BLaER1 treated with 17β-estradiol and CSF1 and Interleukin-3, amounts not matched to agents 10 nM and 100 nM (cell line): ENCODE measurements around the gene KAT7.
A peak's percentile ranks its signal among the peaks of the same experiment; 100 is the strongest.

Experiments
- H3K27ac ChIP-seq, 11 experiments: shearing (Covaris generic); formaldehyde crosslinking; 2 replicates each; pipeline ENCODE4 v1.8.1; 2022
- H3K27me3 ChIP-seq, 11 experiments: shearing (Covaris generic); formaldehyde crosslinking; 2 replicates each; pipeline ENCODE4 v1.8.1; 2022
- H3K36me3 ChIP-seq, 11 experiments: shearing (Covaris generic); formaldehyde crosslinking; 2 replicates each; pipeline ENCODE4 v1.8.1; 2022
- H3K4me1 ChIP-seq, 10 experiments: shearing (Covaris generic); formaldehyde crosslinking; 2 replicates each; pipeline ENCODE4 v1.8.1; 2022
- H3K4me2 ChIP-seq, 11 experiments: shearing (Covaris generic); formaldehyde crosslinking; 2 replicates each; pipeline ENCODE4 v1.8.1; 2022
- H3K4me3 ChIP-seq, 10 experiments: shearing (Covaris generic); formaldehyde crosslinking; 2 replicates each; pipeline ENCODE4 v1.8.1; 2022
- H3K9ac ChIP-seq, 11 experiments: shearing (Covaris generic); formaldehyde crosslinking; 2 replicates each; pipeline ENCODE4 v1.8.1; 2022
- H3K9me3 ChIP-seq, 11 experiments: shearing (Covaris generic); formaldehyde crosslinking; replicated peaks in 1 of 11; 2 replicates each; pipeline ENCODE4 v1.8.1; 2022
- H4K20me1 ChIP-seq, 11 experiments: shearing (Covaris generic); formaldehyde crosslinking; 2 replicates each; pipeline ENCODE4 v1.8.1; 2022
- Cebpa-rat ChIP-seq, 11 experiments: shearing (Covaris generic); IDR thresholded peaks; 2 replicates each; pipeline ENCODE4 v1.8.1; 2022

Gene KAT7

DNA sequence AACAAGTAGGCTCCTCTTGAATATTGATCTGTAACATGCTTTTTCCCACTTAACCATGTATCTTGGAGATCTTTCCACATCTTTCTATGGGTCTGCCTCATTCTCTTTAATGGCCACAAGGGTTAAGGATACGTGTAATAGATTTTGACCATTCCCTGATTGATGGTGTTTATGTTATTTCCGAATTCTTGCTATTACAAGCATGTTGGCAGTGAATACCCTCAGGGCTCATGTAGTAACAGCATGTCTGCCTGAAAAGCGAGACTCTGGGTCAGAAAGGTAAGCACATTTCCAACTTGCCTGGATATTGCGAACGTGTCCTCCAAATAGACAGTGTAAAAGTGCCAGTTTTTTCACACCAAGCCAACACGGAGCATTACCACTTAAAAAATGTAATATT lies 54.4 kb downstream of the KAT7 start:
- Histone ChIP-seq H3K4me3 (no peak overlapping the region), H3K27ac (peak overlapping the region in 9 of 11 experiments; percentile 17 to 63 (median 42); a peak in 12 of 22 replicates), H3K27me3 (no peaks in the 10 kb centered on the region), H3K36me3 (peaks cover 0 to 32% (median 11%) of the 10 kb centered on the region in 11 experiments; a peak in 7 of 22 replicates), H3K4me1 (peaks cover 73 to 100% (median 96%) of the 10 kb centered on the region in 10 experiments), H3K4me2 (peak overlapping the region in 9 of 11 experiments; percentile 6 to 94 (median 78); a peak in 15 of 22 replicates), H3K9ac (no peak overlapping the region; a peak in 2 of 22 replicates), H3K9me3 (no peaks in the 10 kb centered on the region), H4K20me1 (no peaks in the 10 kb centered on the region)
- TF ChIP-seq Cebpa-rat (IDR thresholded peaks at IDR 0.05) = no peak

GRCh38 chr17:49843774-49844350 lies 55.4 kb downstream of the KAT7 start:
- Histone ChIP-seq H3K4me2 (peak overlapping the region in 8 of 11 experiments; percentile 78 to 94 (median 87); a peak in 14 of 22 replicates), H3K4me1 (peaks cover 63 to 100% (median 96%) of the 10 kb centered on the region in 10 experiments), H3K4me3 (no peak overlapping the region), H3K27ac (peak overlapping the region in 3 of 11 experiments; percentile 19 to 52 (median 51); a peak in 6 of 22 replicates), H3K9me3 (no peaks in the 10 kb centered on the region), H3K27me3 (no peaks in the 10 kb centered on the region), H4K20me1 (no peaks in the 10 kb centered on the region), H3K9ac (no peak overlapping the region), H3K36me3 (peaks cover 0 to 26% (median 11%) of the 10 kb centered on the region in 11 experiments; a peak in 7 of 22 replicates)
- no peak for TF ChIP-seq Cebpa-rat (IDR thresholded peaks at IDR 0.05)

DNA sequence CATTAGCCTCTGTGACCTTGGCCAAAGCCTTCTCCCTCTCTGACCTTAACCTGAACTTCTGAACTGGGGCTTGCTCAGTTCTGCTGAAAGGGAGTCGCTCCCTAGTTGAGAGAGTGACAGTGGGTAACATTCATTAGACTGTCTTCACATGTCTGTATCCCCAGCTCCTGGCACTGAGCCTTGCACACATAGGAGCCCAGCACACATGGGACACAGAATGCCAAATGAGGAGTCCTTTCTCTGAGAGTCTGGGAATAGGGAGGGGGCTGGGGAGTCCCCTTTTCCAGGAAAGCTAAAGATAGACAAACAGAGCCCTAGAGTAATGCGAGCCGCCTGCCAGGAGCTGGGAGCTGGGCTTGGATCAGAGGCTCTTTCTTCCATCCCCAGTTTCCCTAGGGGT lies 56.8 kb downstream of the KAT7 start:
- Histone ChIP-seq H3K27ac (peak overlapping the region in 10 of 11 experiments; percentile 36 to 69 (median 56); a peak in 20 of 22 replicates), H4K20me1 (no peaks in the 10 kb centered on the region)
- TF ChIP-seq Cebpa-rat (IDR thresholded peaks at IDR 0.05) = no peak

GRCh38 chr17:49846938-49847712 lies 58.6 kb downstream of the KAT7 start:
- H4K20me1 ChIP-seq = no peaks in the 10 kb centered on the region
- H3K27me3 ChIP-seq = no peaks in the 10 kb centered on the region
- peaks cover 0 to 24% (median 11%) of the 10 kb centered on the region in 11 experiments; a peak in 6 of 22 replicates for H3K36me3 ChIP-seq
- H3K9ac ChIP-seq = 0 out of 22 replicates have a peak overlapping the region, but pooled peaks of 1 of the 11 experiments have one; percentile 4
- H3K4me1 ChIP-seq = peaks cover 69 to 100% (median 95%) of the 10 kb centered on the region in 10 experiments
- TF ChIP-seq Cebpa-rat (IDR thresholded peaks at IDR 0.05) = no peak
- H3K4me3 ChIP-seq = no peak overlapping the region; a peak in 1 of 20 replicates
- peak overlapping the region; percentile 20 to 94 (median 80); a peak in 18 of 22 replicates for H3K4me2 ChIP-seq
- H3K9me3 ChIP-seq = no peaks in the 10 kb centered on the region
- peak overlapping the region in 7 of 11 experiments; percentile 3 to 69 (median 63); a peak in 9 of 22 replicates for H3K27ac ChIP-seq

More for the DNA sequence above, 56.8 kb downstream of the KAT7 start:
- peak overlapping the region in 2 of 10 experiments; percentile 19 to 40; a peak in 2 of 20 replicates for H3K4me3 ChIP-seq
- H3K4me1 ChIP-seq = peaks cover 61 to 100% (median 96%) of the 10 kb centered on the region in 10 experiments
- H3K27me3 ChIP-seq = no peaks in the 10 kb centered on the region
- no peaks in the 10 kb centered on the region for H3K9me3 ChIP-seq
- H3K9ac ChIP-seq = peak overlapping the region in 5 of 11 experiments; percentile 2 to 47 (median 36); a peak in 13 of 22 replicates
- H3K36me3 ChIP-seq = peaks cover 0 to 24% (median 11%) of the 10 kb centered on the region in 11 experiments; a peak in 7 of 22 replicates
- H3K4me2 ChIP-seq = peak overlapping the region; percentile 53 to 94 (median 80)

DNA sequence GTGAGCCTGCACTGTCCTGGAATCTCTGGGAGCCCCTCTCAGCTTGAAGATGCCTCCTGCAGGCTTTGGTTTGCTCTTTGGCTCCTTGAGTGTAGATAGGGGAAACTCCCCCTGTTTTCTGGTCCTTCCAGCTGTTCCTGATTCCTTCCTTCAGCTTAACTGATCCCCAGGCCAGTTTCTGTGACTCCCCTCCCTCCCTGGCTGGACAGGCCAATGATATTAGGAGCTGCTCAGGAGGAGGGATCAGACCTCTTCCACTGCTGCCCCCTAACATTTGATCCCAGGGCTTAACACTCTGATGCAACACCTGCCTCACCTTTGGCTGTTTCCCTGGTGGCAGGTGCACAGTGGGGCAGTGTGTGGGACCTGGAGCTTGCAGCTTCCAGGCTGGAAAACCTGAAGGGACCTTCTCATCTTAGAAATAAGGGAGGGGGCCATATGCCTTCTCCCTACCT lies 59.6 kb downstream of the KAT7 start, which contains the start of gene TAC4:
Gene TAC4 (minus strand): TSS at position 51 of the 455 bp plus-strand sequence. CDS start 52 bp downstream, outside the sequence.
- peak within 1 kb of the TSS in 10 of 11 experiments; percentile 20 to 94 (median 85); a peak in 16 of 22 replicates for H3K4me2 ChIP-seq
- no peaks in the 10 kb centered on the region for H3K9me3 ChIP-seq
- peak within 1 kb of the TSS in 7 of 11 experiments; percentile 12 to 69 (median 63); a peak in 10 of 22 replicates for H3K27ac ChIP-seq
- no peak for TF ChIP-seq Cebpa-rat (IDR thresholded peaks at IDR 0.05)
- H3K4me3 ChIP-seq = no peak within 1 kb of the TSS; a peak in 1 of 20 replicates
- H3K36me3 ChIP-seq = peaks cover 0 to 23% (median 11%) of the 10 kb centered on the region in 11 experiments; a peak in 6 of 22 replicates
- peaks cover 69 to 100% (median 95%) of the 10 kb centered on the region in 10 experiments for H3K4me1 ChIP-seq
- H4K20me1 ChIP-seq = no peaks in the 10 kb centered on the region
- peak within 1 kb of the TSS in 4 of 11 experiments; percentile 1 to 29 (median 14); a peak in 3 of 22 replicates for H3K9ac ChIP-seq
- no peaks in the 10 kb centered on the region for H3K27me3 ChIP-seq

DNA sequence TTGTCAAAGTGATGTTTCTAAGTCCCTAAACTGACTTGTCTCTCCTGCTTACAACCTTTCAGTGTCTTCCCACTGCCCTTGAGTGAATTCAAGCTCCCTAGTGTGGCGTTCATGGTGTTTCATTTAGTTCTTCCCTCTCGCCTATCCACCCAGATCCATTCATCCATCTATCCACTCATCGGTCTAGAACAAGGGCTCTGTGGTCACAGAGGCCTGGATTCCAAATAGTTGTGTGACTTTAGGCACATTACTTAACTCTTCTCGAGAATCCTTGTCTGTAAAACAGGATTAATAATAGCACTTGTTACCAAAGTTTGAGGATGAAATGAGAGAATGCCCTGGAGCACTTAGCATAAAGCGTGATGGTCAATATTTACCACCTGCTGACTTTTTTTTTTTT lies 60.3 kb downstream of the KAT7 start:
- Histone ChIP-seq H4K20me1 (no peaks in the 10 kb centered on the region), H3K36me3 (peaks cover 0 to 21% (median 11%) of the 10 kb centered on the region in 11 experiments; a peak in 5 of 22 replicates), H3K27ac (peak overlapping the region in 6 of 11 experiments; percentile 1 to 29 (median 14); a peak in 6 of 22 replicates), H3K9me3 (no peaks in the 10 kb centered on the region), H3K27me3 (no peaks in the 10 kb centered on the region), H3K4me1 (peaks cover 66 to 100% (median 95%) of the 10 kb centered on the region in 10 experiments), H3K4me2 (peak overlapping the region in 8 of 11 experiments; percentile 19 to 94 (median 88); a peak in 13 of 22 replicates), H3K4me3 (no peak overlapping the region), H3K9ac (no peak overlapping the region; a peak in 1 of 22 replicates)
- TF ChIP-seq Cebpa-rat (IDR thresholded peaks at IDR 0.05) = no peak

DNA sequence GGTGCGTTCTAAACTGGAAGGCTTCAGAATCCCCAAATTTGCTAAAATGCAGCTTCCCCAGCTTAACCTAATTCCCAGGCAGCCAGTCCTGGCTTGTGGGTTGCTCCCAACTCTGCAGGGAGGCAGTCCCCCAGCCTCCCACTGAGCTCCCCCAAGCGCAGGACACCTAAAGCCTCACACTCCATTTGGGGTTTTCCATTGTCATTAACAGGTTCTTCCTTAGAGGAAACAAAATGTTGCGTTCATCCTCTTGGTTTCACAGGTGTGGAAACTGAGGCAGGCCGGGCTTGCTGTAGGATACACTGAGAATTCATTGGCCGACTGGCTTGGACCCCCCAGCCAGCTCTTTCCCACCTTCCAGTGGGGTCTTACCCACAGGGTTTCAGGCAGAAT lies 61.7 kb downstream of the KAT7 start:
- H3K4me1 ChIP-seq = peaks cover 56 to 98% (median 91%) of the 10 kb centered on the region in 10 experiments
- peak overlapping the region in 8 of 10 experiments; percentile 55 to 72 (median 61); a peak in 16 of 20 replicates for H3K4me3 ChIP-seq
- H3K4me2 ChIP-seq = peak overlapping the region; percentile 80 to 97 (median 91)
- no peaks in the 10 kb centered on the region for H4K20me1 ChIP-seq
- peak overlapping the region in 9 of 11 experiments; percentile 84 to 93 (median 89); a peak in 19 of 22 replicates for H3K9ac ChIP-seq
- H3K27ac ChIP-seq = peak overlapping the region in 10 of 11 experiments; percentile 83 to 99 (median 95); a peak in 20 of 22 replicates
- TF ChIP-seq Cebpa-rat (IDR thresholded peaks at IDR 0.05) = no peak
- peaks cover 0 to 18% (median 11%) of the 10 kb centered on the region in 11 experiments; a peak in 5 of 22 replicates for H3K36me3 ChIP-seq
- H3K27me3 ChIP-seq = no peaks in the 10 kb centered on the region
- no peaks in the 10 kb centered on the region for H3K9me3 ChIP-seq

GRCh38 chr17:49850772-49851386 lies 62.4 kb downstream of the KAT7 start:
- H3K27me3 ChIP-seq = no peaks in the 10 kb centered on the region
- no peaks in the 10 kb centered on the region for H4K20me1 ChIP-seq
- no peaks in the 10 kb centered on the region for H3K9me3 ChIP-seq
- peak overlapping the region; percentile 71 to 99 (median 95) for H3K27ac ChIP-seq
- peak overlapping the region; percentile 55 to 72 (median 62) for H3K4me3 ChIP-seq
- peak overlapping the region; percentile 84 to 93 (median 87) for H3K9ac ChIP-seq
- no peak for TF ChIP-seq Cebpa-rat (IDR thresholded peaks at IDR 0.05)
- H3K36me3 ChIP-seq = peaks cover 0 to 15% (median 10%) of the 10 kb centered on the region in 11 experiments; a peak in 5 of 22 replicates
- H3K4me2 ChIP-seq = peak overlapping the region; percentile 80 to 97 (median 91)
- H3K4me1 ChIP-seq = peaks cover 49 to 93% (median 85%) of the 10 kb centered on the region in 10 experiments
